GM19455 (cell line): ENCODE data around the gene KSR1.
"Not testable (repeated sequence)": the region's sequence is repeated elsewhere in the genome, so short reads cannot be mapped to it uniquely, and the experiment has no call there.

ENCODE experiments used
- ATAC-seq: cut with Tn5 transposase; IDR thresholded peaks from one replicate; pipeline ENCODE4 v1.9.1; 2021; ENCODE audit not compliant: unreplicated experiment

The KSR1 gene

DNA sequence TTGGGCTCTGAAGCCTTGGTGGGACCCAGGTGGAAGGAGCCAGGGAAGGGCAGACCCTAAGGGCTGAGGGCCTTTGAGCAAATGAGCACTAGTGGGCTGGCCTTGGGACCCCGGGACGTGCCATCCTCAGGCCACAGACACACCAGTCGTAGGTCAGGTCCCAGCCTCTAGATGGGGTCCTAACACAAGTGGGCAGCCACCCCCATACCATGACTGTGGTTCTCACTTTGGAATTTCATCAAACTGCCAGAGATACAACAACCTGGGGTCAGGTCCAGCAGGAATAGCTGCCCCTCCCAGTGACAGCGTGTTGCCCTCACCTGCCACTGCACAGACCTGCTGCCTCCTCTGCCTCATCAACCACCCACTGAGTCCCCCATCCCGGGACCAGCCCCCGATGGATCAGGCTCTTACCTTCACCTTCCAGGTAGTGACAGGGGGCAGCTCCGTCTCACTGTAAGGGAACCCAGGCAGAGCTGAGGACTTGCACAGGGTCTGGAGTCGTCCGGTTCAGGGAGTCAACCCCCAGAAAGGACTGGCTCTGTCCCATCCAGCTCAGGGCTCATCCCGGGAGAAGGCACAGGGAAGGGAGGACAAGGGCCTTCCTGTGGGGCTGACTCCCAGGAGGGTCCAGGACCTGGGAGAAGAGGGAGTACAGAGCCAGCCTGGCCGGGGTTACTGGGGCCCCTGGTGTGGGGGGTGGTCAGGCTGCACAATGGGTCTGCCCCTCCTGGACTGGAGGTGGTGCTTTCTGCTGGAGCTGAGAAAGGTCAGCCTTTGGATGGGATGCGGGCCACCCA is 214.7 kb downstream of the KSR1 start:
- ATAC-seq: no peak

DNA sequence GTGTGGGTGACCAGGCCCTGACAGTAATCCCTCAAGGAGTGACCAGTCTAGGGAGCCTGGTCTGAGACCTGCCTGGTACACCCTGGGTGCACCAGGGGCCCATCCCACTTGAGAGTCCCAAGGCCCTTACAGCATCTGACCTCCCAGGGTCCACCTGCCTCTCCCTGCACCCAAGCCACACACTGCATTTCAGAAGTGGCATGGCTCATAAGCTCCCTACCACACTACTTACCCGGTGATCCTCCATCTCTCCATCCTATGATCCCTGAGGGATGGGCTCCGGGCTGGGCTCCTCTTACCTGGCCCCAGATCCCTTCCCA is 215.3 kb downstream of the KSR1 start:
- ATAC-seq: no peak

DNA sequence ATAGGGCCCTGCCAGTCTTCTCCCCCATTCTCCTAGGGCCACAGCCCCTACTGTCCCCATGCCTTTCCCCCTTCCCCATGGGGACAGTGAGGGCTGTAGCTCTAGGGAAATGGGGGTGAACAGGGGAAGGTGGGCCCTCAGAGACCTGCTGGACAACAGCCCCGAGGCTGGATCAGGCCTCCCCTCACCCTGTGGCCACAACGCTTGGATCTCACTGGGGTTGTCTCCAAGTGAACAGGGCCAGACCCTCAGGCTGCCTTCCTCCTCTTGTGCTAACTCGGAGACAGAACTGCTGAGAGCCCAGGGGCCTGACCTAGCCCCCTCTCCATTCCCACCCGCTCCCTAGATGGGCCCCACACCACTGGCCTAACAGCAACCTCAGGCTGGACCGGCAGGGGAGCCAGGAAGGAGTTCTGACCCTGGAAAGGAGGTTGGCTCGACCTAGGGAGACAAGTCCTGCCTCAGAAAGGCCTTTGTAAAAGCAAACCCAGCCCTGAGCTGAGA is 215.8 kb downstream of the KSR1 start:
- not testable (repeated sequence) for ATAC-seq

DNA sequence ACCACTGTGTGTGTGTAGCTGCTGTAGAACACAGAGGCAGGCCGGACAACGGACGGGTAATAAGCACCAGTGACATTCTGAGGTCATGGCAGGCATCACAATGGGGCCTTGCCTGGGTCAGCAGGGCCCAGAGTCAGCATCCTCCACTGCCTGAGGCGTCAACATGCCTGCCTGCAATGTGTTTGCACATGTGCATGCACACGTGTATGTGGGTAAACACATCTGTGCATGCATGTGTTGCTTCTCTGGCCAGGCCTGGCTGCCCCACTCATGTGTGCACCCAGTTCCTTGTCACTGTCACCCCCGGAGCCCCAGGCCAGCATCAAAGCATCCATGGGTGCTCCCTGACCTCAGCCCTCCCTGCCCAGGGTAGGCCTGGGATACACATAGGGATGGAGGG is 218.1 kb downstream of the KSR1 start:
- ATAC-seq: no peak
